ENCODE measurements around the gene NHS.

DNA sequence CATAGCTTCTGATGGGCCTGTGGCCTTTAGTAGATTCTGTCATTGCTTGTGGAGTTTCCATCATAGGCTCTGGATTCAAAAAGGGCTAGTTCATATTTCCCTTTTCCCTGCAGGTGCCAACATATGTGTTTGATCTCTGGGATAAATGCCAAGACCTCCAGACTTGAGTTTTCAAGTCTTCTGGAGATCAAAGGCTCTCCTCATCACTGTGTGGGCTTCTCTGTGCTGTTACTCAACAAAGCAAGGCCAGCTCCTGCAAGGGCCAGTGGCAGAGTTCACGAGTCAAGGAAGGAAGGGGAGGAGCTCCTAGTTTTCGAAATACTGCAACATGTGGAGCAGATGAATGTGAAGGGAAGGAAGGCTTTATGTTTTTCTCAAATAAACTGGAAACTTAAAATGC is 299.6 kb downstream of the NHS start:
- TF ChIP-seq EP300 (IDR thresholded peaks at IDR 0.05) (no peak), POLR2A (IDR thresholded peaks at IDR 0.05; ENCODE audit: low read depth) (no peak)

Measured in esophagus muscularis mucosa (tissue), 2 donors.